Skeletal muscle tissue (tissue), 4 donors: ENCODE results near the gene HTR3B. TPM values are rescaled to one million over a fixed set of nuclear protein-coding genes. Genes with fewer than 3 reads are reported as not detected.
A peak's percentile ranks its signal among the peaks of the same experiment; 100 is the strongest.

Source experiments
- H3K27ac ChIP-seq: one replicate; pipeline ENCODE4 v1.7.0; 2013; ENCODE audit warnings: mild to moderate bottlenecking, low read depth, low read length, inconsistent platforms
- H3K27me3 ChIP-seq, 3 donors: one replicate each; pipeline ENCODE4 v1.7.0; 2013; ENCODE audit warnings: low read length in 3 of 3; ENCODE audit not compliant: control insufficient read depth in 3 of 3, insufficient read depth in 3 of 3
- H3K36me3 ChIP-seq, 3 donors: one replicate each; pipeline ENCODE4 v1.7.0; 2013; ENCODE audit warnings: low read length in 3 of 3; ENCODE audit not compliant: control insufficient read depth in 3 of 3, insufficient read depth in 3 of 3
- H3K4me1 ChIP-seq, 3 donors: one replicate each; pipeline ENCODE4 v1.7.0; 2013; ENCODE audit warnings: low read length in 3 of 3, mild to moderate bottlenecking in 3 of 3; ENCODE audit not compliant: control insufficient read depth in 3 of 3, insufficient read depth in 3 of 3
- H3K4me3 ChIP-seq, 3 donors: one replicate each; pipeline ENCODE4 v1.7.0; 2013; ENCODE audit warnings: low read length in 3 of 3
- H3K9ac ChIP-seq, 3 donors: one replicate each; pipeline ENCODE4 v1.7.0; 2013; ENCODE audit warnings: low read length in 3 of 3, mild to moderate bottlenecking in 3 of 3, moderate library complexity in 2 of 3, low read depth in 1 of 3
- H3K9me3 ChIP-seq, 3 donors: one replicate each; pipeline ENCODE4 v1.7.0; 2013; ENCODE audit warnings: low read length in 3 of 3; ENCODE audit not compliant: control insufficient read depth in 3 of 3
- total RNA-seq: library from RNA; depleted of rRNA; stranded (reverse); fragments of >200 nt; gene quantifications from one replicate; pipeline ENCODE4 v1.2.3, GENCODE V29; 2014
- donor health status: Osteomylitis.

HTR3B gene, protein sequence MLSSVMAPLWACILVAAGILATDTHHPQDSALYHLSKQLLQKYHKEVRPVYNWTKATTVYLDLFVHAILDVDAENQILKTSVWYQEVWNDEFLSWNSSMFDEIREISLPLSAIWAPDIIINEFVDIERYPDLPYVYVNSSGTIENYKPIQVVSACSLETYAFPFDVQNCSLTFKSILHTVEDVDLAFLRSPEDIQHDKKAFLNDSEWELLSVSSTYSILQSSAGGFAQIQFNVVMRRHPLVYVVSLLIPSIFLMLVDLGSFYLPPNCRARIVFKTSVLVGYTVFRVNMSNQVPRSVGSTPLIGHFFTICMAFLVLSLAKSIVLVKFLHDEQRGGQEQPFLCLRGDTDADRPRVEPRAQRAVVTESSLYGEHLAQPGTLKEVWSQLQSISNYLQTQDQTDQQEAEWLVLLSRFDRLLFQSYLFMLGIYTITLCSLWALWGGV
- not detected for total RNA-seq

DNA sequence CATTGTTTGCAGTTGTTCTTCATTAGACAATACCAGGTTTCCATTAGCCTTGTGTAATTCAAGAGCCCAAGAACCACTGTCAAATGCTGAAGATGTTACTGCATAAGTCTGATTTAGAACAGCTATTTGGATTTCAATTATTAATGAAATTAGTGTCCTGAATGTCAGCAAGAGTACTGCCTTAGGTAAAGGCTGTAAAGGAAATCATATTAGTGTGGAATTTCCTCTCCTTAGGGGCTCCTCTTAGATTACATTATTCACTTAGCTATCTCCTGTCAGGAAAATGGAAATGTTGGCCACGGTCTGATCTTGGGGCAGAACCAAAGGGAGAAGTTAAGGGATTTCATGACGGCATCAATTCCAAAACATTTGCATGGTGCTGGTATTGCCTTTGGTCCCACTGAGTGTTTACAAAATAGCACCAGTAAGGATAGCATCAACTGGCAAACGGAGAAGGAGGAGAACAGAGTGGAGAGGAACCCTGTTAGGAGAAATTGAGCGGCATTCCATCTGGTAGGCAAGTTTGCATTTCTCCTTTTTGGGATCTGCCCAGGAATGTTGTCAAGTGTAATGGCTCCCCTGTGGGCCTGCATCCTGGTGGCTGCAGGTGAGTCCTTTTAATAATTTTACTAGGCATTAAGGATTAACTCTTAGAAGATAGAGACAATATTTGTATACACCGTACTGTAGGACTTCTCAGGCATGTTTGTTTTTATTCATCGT, at the start of gene HTR3B:
Gene HTR3B (plus strand): TSS at position 418 of the 723 bp plus-strand sequence. CDS start 138 bp downstream, at position 556.
- no peak within 1 kb of the TSS for H3K4me3 ChIP-seq
- no peak within 1 kb of the TSS for H3K9ac ChIP-seq
- peaks cover 0 to 14% (median 3%) of the 10 kb centered on the region in 3 donors for H3K27me3 ChIP-seq
- no peaks in the 10 kb centered on the region for H3K4me1 ChIP-seq
- no peaks in the 10 kb centered on the region for H3K9me3 ChIP-seq
- H3K36me3 ChIP-seq = no peaks in the 10 kb centered on the region
- H3K27ac ChIP-seq = no peak within 1 kb of the TSS

DNA sequence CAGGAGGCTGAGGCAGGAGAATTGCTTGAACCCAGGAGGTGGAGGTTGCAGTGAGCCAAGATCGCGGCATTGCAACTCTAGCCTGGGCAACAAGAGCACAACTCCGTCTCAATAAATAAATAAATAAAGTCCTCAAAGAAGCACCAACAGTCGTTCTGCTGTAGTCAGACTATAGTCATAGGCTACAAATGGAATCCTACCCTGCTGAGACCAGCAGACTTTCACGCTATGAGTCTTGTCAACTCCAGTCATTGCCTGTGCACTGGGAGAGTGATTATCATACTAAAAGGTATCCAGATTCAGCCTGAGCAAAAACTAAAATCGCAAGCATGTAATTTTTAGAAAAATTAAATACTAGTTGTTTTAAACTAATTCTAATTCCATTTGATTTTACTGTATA, 48.8 kb upstream of the HTR3B start:
- Histone ChIP-seq H3K9ac (no peak overlapping the region), H3K4me3 (no peak overlapping the region), H3K9me3 (no peaks in the 10 kb centered on the region), H3K4me1 (peaks cover 8 to 12% (median 8%) of the 10 kb centered on the region in 3 donors), H3K27ac (peak overlapping the region; percentile 46), H3K27me3 (no peaks in the 10 kb centered on the region), H3K36me3 (peaks cover 8 to 10% (median 9%) of the 10 kb centered on the region in 3 donors)

DNA sequence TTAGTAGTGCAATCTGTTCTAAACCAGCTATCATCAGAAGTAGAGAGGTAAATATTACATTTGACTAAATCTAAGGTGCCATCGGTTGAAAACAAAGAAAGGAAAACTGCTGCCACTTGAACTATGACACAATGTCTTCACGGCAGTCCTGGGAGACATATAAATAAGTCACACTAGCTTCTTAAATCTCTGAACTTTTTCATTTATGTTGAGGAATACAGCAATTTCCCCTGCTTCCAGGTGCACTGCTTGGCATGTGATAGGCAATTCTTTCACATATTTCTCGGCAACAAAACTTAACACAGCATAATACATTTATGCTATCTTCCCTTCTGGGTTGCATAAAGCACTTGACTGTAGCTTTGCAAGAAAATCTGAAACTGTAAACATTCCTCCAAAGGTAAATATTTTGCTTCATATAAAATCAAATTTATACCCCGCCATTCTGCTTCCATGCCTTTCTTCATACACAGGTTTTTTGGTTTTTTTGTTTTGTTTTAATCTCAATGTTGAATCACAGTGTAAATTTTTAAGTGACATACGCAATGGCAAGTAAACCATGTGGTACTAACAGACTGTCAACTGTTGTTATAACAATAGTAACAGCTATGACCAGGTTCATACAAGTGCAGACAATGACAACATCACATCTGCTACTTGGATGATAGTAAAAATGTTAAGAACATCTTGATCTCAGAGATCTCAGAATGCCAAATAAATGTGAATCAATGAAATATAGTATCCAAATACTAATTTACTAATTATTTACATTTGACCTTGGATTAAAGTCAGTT, 47.4 kb upstream of the HTR3B start:
- Histone ChIP-seq H3K27ac (peak overlapping the region; percentile 42), H3K27me3 (no peaks in the 10 kb centered on the region), H3K9ac (no peak overlapping the region), H3K9me3 (no peaks in the 10 kb centered on the region), H3K4me3 (no peak overlapping the region), H3K4me1 (peaks cover 8 to 16% (median 9%) of the 10 kb centered on the region in 3 donors), H3K36me3 (peaks cover 3 to 4% (median 4%) of the 10 kb centered on the region in 3 donors)

DNA sequence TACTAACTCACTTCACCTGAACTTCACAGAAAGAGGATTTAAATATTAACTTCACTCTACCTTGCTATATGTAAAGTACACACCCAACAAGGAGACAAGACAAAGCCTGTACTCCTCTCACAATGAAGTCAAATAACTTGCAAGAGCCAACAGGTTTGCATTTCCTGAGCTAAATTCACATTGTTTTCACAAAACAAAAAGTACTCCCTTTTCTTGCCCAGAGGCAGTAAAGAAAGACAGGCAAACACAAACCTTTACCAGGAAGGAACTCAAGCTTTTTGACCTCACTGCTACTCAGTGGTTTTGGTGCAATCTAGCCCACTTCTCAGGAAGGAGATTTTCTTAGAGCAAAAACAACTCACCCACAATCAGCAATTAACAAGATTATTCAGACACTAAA, 44.9 kb upstream of the HTR3B start:
- Histone ChIP-seq H3K36me3 (no peaks in the 10 kb centered on the region), H3K9me3 (no peaks in the 10 kb centered on the region), H3K4me3 (no peak overlapping the region), H3K4me1 (peaks cover 8 to 19% (median 12%) of the 10 kb centered on the region in 3 donors), H3K27ac (no peak overlapping the region), H3K27me3 (no peaks in the 10 kb centered on the region), H3K9ac (peak overlapping the region in 1 of 3 donors; percentile 47)

DNA sequence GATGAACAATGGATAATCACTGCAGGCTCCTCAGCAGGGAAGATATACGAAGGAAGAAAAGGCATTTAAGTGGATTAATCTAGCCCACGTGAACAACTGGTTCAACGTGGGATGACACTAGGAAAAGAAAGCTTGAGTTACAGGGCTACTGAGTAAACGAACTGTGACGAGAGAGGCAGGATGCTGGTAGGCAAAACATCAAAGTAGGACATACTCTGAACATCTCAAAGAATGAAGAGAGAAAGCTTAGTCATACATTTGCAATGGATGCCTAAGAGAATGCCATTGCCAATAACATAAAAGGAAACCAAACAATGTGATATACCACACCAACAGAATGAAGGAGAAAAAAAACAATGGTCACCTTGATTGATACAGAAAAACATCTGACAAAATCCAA, 42.2 kb upstream of the HTR3B start:
- H3K4me3 ChIP-seq = no peak overlapping the region
- H3K36me3 ChIP-seq = peaks cover 0 to 5% (median 0%) of the 10 kb centered on the region in 3 donors
- H3K27me3 ChIP-seq = no peaks in the 10 kb centered on the region
- H3K9ac ChIP-seq = no peak overlapping the region
- H3K4me1 ChIP-seq = peaks cover 11 to 25% (median 19%) of the 10 kb centered on the region in 3 donors
- H3K27ac ChIP-seq = peak overlapping the region; percentile 8
- no peaks in the 10 kb centered on the region for H3K9me3 ChIP-seq

DNA sequence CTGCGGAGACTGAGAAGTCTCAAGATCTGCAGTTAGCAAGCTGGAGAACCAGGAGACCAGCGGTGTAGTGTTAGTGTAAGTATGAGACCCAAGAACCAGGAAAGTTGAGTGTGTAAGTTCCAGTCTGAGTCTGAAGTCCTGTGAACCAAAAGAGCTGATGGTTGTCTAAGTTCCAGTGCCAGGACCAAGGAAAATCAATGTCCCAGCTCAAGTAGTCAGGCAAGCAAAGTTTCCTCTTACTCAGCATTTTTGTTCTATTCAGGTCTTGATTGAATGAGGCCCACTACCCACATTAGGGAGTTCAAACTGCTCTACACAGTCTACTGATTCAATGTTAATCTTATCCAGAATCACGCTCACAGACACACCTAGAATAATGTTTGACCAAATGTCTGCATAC, 40.2 kb upstream of the HTR3B start:
- Histone ChIP-seq H3K27ac (no peak overlapping the region), H3K4me1 (peaks cover 11 to 23% (median 18%) of the 10 kb centered on the region in 3 donors)

DNA sequence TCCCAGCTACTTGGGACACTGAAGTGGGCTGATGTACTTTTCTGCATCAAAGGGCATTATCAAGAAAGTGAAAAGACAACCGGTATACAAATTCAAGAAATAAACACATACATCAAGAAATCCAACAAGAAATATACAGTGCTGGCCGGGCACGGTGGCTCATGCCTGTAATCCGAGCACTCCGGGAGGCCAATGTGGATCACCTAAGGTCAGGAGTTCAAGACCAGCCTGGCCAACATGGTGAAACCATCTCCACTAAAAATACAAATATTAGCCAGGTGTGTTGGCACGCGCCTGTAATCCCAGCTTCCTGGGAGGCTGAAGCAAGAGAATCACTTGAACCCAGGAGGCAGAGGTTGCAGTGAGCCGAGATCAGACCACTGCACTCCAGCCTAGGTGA, 38.7 kb upstream of the HTR3B start:
- peaks cover 0 to 5% (median 2%) of the 10 kb centered on the region in 3 donors for H3K36me3 ChIP-seq
- peak overlapping the region; percentile 19 for H3K27ac ChIP-seq
- H3K9me3 ChIP-seq = no peaks in the 10 kb centered on the region
- H3K4me1 ChIP-seq = peaks cover 5 to 30% (median 15%) of the 10 kb centered on the region in 3 donors
- H3K9ac ChIP-seq = no peak overlapping the region
- H3K4me3 ChIP-seq = peak overlapping the region in 1 of 3 donors; percentile 4
- H3K27me3 ChIP-seq = no peaks in the 10 kb centered on the region

More for the DNA sequence above, 40.2 kb upstream of the HTR3B start:
- Histone ChIP-seq H3K27me3 (no peaks in the 10 kb centered on the region), H3K36me3 (peaks cover 0 to 5% (median 2%) of the 10 kb centered on the region in 3 donors), H3K4me3 (no peak overlapping the region), H3K9me3 (no peaks in the 10 kb centered on the region), H3K9ac (no peak overlapping the region)

DNA sequence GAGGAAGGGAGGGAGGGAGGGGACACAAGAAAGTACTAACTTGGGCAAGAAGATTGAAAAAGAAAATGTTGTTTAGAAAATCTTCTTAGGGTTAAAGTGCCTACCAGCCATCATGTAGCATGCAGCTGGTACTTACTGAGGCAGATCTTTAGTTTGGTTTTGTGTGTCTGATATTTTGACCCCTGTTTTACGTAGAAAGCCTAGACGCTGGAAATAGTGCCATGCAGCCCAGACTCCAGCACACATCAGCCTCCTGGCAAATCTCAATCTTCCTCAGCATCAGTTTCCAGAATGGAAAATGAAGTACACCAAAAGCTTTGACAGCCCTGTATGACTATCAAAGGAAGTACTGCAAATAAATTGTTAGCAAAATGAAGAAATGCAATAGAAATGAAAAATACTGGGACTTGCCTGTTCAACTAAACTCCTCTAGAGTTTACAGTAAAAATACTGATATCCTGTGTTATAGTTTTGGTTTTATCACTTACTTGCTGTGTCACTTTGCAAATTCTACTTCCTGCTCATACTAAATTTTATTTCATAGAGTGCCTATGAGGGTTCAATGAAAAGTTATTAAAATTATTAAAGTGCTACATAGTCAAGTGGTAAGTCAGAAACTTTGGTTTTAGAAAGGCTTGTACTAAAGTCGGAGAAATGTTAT, 36.6 kb upstream of the HTR3B start:
- Histone ChIP-seq H3K36me3 (peaks cover 0 to 5% (median 2%) of the 10 kb centered on the region in 3 donors), H3K27me3 (no peaks in the 10 kb centered on the region), H3K4me3 (no peak overlapping the region), H3K9me3 (no peaks in the 10 kb centered on the region), H3K27ac (no peak overlapping the region), H3K9ac (peak overlapping the region in 1 of 3 donors; percentile 51), H3K4me1 (peaks cover 14 to 43% (median 23%) of the 10 kb centered on the region in 3 donors)

DNA sequence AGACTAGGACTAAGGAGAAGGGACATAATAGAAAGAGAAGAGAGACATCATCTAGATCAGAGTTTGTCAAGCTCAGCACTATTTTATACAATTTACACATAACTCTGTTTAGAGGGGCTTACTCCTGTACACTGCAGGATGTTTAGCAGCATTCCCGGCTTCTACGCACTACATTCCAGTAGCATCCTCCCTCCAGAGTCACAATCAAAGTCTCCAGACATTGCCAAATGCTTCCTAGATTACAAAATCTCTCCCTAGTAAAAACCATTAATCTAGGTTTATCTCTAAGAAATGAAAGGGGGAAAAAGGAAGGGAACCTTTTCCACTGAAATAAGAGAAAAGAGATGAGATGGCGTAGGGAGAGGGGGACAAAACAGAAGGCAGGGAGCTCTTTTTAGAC, 33.3 kb upstream of the HTR3B start:
- Histone ChIP-seq H3K27me3 (no peaks in the 10 kb centered on the region), H3K9ac (no peak overlapping the region), H3K4me3 (peak overlapping the region in 1 of 3 donors; percentile 9), H3K27ac (peak overlapping the region; percentile 87), H3K9me3 (no peaks in the 10 kb centered on the region), H3K36me3 (peaks cover 0 to 2% (median 0%) of the 10 kb centered on the region in 3 donors), H3K4me1 (peaks cover 17 to 51% (median 22%) of the 10 kb centered on the region in 3 donors)
